Right lobe of liver (tissue), 4 donors: ENCODE results near the gene SLC22A4.

ENCODE experiments used
- POLR2A ChIP-seq: fragments of 450-650 bp; IDR thresholded peaks from one replicate; pipeline ENCODE4 v1.6.1; 2017; ENCODE audit warnings: antibody characterized with exemption, mild to moderate bottlenecking
- TF ChIP-seq, protein P1 (sequence below), 4 donors: fragments of 200-600 bp in 3 of 4; fragments of 450-650 bp in 1 of 4; IDR thresholded peaks; one replicate each; pipeline versions ENCODE4 v1.5.1 to v1.8.0; 2016 to 2022; ENCODE audit warnings: antibody characterized with exemption in 4 of 4, mild to moderate bottlenecking in 2 of 4
- donor health status: DM: no; HTN: no; CAD: no.
- donor health status: DM: no; HTN: no; CAD: no.
- donor health status: DM: no; HTN: yes; CAD: no.

- TF ChIP-seq, protein P1, sequence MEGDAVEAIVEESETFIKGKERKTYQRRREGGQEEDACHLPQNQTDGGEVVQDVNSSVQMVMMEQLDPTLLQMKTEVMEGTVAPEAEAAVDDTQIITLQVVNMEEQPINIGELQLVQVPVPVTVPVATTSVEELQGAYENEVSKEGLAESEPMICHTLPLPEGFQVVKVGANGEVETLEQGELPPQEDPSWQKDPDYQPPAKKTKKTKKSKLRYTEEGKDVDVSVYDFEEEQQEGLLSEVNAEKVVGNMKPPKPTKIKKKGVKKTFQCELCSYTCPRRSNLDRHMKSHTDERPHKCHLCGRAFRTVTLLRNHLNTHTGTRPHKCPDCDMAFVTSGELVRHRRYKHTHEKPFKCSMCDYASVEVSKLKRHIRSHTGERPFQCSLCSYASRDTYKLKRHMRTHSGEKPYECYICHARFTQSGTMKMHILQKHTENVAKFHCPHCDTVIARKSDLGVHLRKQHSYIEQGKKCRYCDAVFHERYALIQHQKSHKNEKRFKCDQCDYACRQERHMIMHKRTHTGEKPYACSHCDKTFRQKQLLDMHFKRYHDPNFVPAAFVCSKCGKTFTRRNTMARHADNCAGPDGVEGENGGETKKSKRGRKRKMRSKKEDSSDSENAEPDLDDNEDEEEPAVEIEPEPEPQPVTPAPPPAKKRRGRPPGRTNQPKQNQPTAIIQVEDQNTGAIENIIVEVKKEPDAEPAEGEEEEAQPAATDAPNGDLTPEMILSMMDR (IDR thresholded peaks at IDR 0.05) = no peak
- no peak for TF ChIP-seq POLR2A
Measured at GRCh38 chr5:132323202-132323601, 29.0 kb downstream of the SLC22A4 start.
